ENCODE results near the gene CDRT4.

Gene CDRT4

GRCh38 chr17:15467592-15467991 lies at the start of gene CDRT4:
Gene CDRT4, minus strand, starts transcription at chr17:15467621. Its CDS starts 27,383 bp downstream, at chr17:15440238.
- no peak for TF ChIP-seq CTCF (conservative IDR thresholded peaks at IDR 0.05; ENCODE audit: control insufficient read depth, insufficient read depth, low read depth, low read length)
- no peak within 1 kb of the TSS for H3K4me3 ChIP-seq (ENCODE audit: control insufficient read depth, low read depth, low read length)
- no peak for DNase-seq (ENCODE audit: low read depth)

- no peak overlapping the region for H3K4me3 ChIP-seq (ENCODE audit: control insufficient read depth, low read depth, low read length)
- no peak for TF ChIP-seq CTCF (conservative IDR thresholded peaks at IDR 0.05; ENCODE audit: control insufficient read depth, insufficient read depth, low read depth, low read length)
- DNase-seq (ENCODE audit: low read depth): peak; percentile 41
These were observed 48.7 kb upstream of the CDRT4 start for GRCh38 chr17:15516150-15516549.

- no peak overlapping the region for H3K4me3 ChIP-seq (ENCODE audit: control insufficient read depth, low read depth, low read length)
- TF ChIP-seq CTCF (conservative IDR thresholded peaks at IDR 0.05; ENCODE audit: control insufficient read depth, insufficient read depth, low read depth, low read length): no peak
- DNase-seq (ENCODE audit: low read depth): no peak
These were observed 47.0 kb upstream of the CDRT4 start for GRCh38 chr17:15514469-15514868.

GRCh38 chr17:15513856-15514459 lies 46.5 kb upstream of the CDRT4 start:
- DNase-seq (ENCODE audit: low read depth): no peak
- TF ChIP-seq CTCF (conservative IDR thresholded peaks at IDR 0.05; ENCODE audit: control insufficient read depth, insufficient read depth, low read depth, low read length): no peak
- H3K4me3 ChIP-seq (ENCODE audit: control insufficient read depth, low read depth, low read length): no peak overlapping the region

GRCh38 chr17:15513058-15513791 lies 45.8 kb upstream of the CDRT4 start:
- TF ChIP-seq CTCF (conservative IDR thresholded peaks at IDR 0.05; ENCODE audit: control insufficient read depth, insufficient read depth, low read depth, low read length): no peak
- no peak overlapping the region for H3K4me3 ChIP-seq (ENCODE audit: control insufficient read depth, low read depth, low read length)
- peak; percentile 54 for DNase-seq (ENCODE audit: low read depth)

GRCh38 chr17:15512071-15512709 lies 44.8 kb upstream of the CDRT4 start:
- TF ChIP-seq CTCF (conservative IDR thresholded peaks at IDR 0.05; ENCODE audit: control insufficient read depth, insufficient read depth, low read depth, low read length): no peak
- no peak overlapping the region for H3K4me3 ChIP-seq (ENCODE audit: control insufficient read depth, low read depth, low read length)
- DNase-seq (ENCODE audit: low read depth): no peak
